Stimulated activated CD4-positive, alpha-beta T cell treated with anti-CD3 and anti-CD28 coated beads, Interleukin-15, amount 100 ng/mL, for 1 hour (primary cell): ENCODE measurements around the gene PRKN.

ENCODE experiments used
- DNase-seq, 2 donors: peaks; one replicate each; pipeline ENCODE4 v3.0.0-alpha.2; 2020; ENCODE audit warnings: low read depth in 1 of 2, low spot score in 1 of 2

Gene PRKN

DNA sequence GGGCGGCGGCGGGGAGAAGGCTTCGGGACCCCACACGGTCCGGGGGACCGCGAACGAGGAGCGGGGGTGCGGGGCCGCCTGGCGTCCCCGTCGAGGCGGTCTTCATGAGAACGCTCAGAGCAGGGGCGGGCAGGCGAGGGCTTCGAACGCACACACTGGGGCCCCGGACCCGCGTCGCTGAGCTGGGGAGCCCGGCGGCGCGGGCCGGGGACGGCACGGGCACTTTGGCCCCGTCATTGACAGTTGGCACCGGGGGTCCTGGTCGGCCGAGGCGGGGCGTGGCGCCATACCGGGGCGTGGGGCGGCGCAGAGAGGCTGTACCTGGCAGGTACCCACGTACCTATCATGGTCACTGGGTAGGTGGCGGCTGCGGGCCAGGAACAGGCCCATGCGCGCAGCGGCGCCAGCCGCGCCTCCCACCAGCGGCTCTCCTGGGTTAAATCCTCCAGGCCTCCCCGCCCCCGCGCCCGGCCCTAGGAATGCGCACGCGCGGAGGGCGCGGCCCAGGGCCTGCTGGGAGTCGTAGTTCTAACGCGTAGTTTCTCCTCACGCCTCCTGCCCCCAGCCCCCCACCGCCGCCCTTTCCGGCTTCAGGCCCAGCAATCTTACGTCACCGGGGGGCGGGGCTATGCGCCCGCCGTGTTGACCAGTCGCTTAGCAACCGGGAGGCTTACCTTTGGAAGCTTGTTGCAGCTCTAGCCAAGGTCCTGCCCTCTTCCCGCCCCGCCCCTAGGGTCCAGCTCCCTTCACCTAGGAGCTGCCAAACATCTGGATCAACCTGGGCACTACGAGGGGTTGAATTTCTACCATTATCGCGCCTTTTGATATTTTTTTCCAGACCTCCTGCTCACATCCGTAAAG is at the start of gene PRKN, which contains the start of gene PACRG:
TSS of gene PRKN (minus strand) at position 445 of the 861 bp plus-strand sequence.
TSS of gene PACRG (plus strand) at position 653 of the 861 bp plus-strand sequence.
- peak; percentile 96 to 97 for DNase-seq

GRCh38 chr6:162777091-162777490 is 49.5 kb upstream of the PRKN start:
- DNase-seq = no peak

DNA sequence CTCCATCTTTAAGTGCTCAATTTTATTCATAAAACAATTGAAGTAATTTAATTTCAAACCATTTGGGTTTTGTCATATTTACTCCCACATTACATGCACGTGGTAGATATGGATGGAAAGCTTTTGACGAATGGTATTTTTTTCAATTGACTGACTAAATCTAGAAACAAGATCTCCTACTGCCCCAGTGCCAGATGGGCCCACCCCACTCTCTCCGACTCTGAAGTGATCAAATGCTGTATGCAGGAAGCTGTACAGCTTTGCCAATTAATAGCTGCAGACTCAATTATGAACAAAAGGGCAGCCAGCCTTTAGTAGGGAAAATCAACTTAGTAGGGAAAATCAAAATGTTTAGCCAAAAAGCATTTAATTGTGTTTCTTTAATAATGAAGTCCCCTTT is 46.4 kb upstream of the PRKN start:
- no peak for DNase-seq

DNA sequence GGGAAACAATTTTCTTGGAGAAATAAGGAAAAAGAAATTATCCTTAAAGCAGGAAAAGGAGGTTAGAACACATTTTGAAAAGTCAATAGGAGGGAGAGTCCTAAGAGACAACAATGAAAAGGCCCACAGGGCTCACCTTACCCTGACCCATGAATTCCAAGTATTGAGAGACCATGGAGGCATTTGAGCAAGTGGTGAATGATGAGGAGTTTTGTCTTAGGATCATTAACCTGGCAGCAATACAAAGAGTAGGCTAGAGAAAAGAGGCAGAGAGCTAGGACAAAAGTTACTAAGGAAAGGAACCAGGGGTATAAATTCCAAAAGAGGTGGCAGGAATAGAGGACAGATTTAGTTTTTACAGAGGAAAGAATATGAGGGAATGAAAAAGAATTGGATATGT is 44.9 kb upstream of the PRKN start:
- no peak for DNase-seq

GRCh38 chr6:162770955-162771354 is 43.4 kb upstream of the PRKN start:
- no peak for DNase-seq

GRCh38 chr6:162770136-162770535 is 42.6 kb upstream of the PRKN start:
- DNase-seq = no peak

- no peak for DNase-seq
Observed at GRCh38 chr6:162753775-162754174, 26.2 kb upstream of the PRKN start.

DNA sequence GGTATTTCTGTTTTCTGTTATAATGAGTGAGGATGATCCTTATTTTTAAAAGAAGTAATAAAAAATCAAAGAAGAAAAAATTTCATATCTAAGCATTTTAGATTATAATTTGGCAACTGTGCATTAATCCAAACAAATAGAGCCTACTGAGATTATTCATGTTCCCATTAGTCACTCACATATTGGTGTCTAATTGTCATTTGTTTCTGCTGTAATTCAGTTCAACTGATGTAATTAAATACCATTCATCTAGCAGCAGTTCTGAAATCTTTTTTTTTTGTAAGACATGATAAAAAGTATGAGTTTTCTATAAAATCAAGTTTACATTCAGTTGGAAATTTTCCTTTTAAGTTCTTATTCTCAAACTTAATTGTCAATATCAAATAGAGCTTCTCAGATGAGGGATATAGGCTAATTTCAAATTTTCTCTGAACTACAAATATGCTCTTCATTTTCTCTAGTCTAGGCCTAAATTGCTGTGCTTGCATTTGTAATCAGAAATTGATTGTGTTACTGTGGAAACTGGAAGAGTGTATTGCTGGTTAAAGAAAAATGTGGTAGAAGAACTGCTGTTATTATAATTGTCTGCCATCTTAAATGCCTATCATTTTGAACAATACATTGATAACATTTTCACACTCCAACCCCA is 23.8 kb upstream of the PRKN start:
- DNase-seq = no peak

DNA sequence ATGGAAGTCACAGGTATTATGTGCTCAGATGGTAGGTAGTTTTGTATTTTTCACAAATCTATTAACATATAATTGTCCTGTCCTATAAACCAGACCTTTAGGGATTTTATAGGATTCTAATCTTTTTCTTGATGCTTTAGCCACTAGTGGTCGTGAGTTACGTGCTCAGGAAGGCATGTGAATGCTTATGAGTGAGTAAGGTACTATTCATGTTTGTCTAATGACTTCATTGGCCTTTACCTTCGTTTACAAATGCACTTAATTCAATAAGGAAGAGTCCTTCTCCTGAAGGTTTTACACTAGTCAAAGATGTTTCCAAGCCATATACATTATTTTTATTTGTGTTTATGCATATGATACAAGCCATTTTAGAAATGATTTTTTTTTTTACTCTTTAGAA is 23.2 kb upstream of the PRKN start:
- no peak for DNase-seq

DNA sequence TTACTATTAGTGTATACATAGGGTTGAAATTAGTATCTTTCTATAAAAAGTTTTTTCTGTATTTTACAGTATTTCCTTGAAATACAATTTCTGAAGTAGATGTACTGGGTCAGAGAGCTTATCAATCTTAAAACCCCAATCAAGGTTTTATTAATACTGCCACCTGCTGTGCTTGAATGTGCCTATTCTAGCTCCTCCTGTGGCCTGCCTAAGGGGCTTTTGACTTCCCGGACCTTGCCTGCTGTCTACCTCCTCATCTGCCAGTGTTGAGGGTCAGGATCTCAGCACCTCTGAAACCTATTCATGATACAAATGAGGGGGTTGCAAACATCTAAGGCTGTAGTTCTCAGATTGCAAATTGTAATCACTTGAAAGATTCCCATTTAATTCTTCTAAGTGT is 9.4 kb upstream of the PRKN start:
- DNase-seq = no peak

- no peak for DNase-seq
Observed at GRCh38 chr6:162733489-162733888, 5.9 kb upstream of the PRKN start.

- no peak for DNase-seq
Observed at GRCh38 chr6:162730502-162730901, 2.9 kb upstream of the PRKN start.

DNA sequence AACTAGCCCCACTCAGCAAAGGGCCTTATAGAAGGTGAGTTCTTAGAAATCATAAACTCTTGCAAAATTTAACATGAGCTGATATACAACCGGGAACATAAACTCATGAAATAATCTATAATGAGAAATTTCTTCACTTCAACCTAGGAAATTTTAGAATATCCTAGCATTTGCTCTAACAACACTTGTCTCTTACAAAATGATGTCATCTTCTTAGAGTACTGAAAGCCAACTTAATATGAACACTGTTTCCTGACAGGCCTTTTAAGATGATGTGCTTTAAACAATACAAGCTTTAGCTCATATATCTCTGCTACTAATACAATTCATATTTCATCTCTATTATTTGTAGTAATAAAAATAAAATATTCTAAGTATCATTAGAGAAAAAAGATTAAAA is 1.1 kb upstream of the PRKN start:
- DNase-seq = no peak

DNA sequence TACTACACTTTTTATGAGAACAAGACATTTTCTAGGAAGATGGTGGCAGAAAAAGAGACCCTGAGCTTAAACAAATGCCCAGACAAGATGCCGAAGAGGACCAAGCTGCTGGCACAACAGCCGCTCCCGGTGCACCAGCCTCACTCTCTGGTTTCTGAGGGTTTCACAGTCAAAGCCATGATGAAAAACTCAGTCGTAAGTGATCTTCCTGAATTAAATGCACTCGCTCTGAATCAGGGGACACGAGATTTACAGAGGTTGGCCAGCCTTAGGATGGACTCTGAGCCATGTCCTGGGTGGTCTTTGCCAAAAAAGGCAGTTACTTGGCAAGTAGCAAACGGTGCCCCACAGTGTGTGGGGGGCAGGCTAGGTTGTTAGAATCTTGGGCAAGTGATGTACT is 631 bp upstream of the PRKN start:
- DNase-seq = no peak

- no peak for DNase-seq
Observed at GRCh38 chr6:162726947-162727321, 632 bp downstream of the PRKN start.

GRCh38 chr6:162722633-162723032 is 4.9 kb downstream of the PRKN start:
- no peak for DNase-seq

DNA sequence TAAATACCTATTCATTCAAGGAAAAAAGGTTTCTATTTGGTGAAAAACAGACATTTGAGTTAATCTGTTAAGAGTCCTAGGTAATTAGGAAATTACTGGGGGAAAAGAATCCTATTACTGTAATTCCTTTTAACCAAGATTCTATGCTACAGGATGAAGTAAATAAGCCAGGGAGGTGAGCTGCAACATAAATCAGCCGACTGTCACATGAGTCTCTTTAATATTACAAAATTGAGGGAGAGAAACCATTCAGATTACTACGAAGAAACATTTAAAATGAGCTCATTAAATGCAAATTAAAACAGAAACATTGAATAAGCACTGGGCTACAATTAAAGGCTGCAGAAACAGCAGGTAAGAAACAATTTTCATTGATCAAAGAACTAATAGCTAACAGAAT is 5.3 kb downstream of the PRKN start:
- no peak for DNase-seq

DNA sequence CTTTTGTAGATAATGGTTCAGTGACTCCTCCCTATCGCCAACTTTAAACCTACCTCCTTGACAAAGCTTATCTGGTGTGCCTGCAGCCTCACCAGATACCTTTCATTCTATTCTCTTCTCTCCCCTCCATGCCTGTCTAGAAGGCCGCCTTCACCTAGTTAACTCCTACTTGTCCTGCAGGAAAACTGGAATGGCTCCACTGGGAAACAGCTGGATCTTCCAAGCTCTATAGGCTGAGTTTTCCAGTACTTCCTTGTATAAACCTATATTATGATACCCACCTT is 6.2 kb downstream of the PRKN start:
- no peak for DNase-seq

DNA sequence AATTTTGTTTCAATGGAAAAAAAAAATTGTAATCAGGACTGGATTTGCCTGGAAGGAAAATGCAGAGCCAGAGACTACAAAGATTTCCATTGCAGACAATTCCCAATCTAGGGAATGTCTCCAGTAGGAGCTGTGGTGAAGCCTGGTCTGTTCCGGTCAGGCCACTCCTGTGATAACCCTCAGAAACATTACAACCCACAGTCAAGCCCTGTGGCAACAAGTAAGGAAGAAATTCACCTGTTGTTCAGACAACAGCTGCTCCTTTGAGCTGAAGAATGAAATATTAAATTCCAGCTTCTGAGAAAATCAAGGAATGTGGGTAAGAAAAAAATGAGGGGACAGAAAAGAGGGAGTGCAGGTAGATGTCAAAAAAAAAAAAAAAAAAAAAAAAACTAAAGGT is 8.0 kb downstream of the PRKN start:
- no peak for DNase-seq

DNA sequence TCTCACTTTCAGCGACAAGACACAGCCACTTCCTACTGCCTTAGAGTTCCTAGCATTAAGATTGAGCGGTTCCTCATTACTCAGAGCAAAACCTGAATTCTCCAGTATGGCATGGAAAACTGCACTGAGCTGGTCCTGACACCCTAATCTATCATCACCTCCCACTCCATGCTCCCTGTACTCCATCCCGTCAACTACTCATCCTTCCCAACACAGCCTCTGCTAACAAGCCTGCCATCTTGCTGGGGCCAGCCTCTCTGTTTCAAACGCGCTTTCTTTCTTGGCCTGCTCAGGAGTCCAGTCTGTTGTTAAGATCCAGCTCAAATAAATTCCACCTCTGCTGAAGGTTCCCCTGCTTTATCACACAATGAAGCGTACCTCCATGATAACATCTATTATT is 12.0 kb downstream of the PRKN start:
- no peak for DNase-seq

DNA sequence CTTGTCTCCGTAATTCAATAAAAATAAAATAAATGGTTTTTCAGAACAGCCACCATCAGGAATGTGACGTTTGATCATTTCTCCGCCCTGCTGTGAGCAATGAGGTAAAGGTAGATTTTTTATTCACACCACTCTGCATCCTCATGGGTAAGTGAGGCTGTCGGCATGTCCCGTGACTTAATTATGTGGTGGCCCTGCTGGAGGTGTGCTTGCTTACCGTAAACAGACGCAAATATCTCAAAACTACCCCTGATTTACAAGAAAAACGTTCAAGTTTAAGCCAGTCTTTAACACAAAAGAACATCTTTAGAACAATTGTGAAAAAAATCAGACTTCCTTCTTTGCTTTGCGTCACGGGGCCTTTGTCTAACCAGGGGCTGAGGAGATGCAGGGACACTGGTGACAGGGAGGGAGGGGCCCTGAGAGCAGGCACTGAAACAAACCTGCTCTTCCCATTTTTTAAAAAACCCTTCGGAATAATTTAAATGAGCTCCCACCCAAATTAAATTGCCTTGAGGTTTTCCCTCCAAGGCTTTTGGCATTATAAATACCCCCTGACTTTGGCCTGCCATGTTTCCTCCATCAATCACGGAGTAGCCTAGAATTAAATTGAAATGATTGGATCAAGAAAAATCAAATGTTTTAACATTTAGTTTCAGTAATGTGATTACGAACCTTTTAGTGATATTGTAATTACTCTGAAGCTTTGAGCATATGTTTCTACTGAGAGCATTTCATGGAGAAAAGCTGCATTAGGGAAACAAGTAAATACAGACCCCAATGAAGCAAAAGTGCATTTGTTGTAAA is 13.4 kb downstream of the PRKN start:
- DNase-seq = no peak

- no peak for DNase-seq
Observed at GRCh38 chr6:162712694-162713093, 14.9 kb downstream of the PRKN start.
